GM12864 (cell line): ENCODE data around the gene TTC27.

ENCODE experiments used
- DNase-seq: peaks from one replicate; pipeline ENCODE4 v3.0.0-alpha.2; 2011; ENCODE audit warnings: low read depth
- H3K4me3 ChIP-seq: 2 replicates; pipeline ENCODE4 v1.5.1; 2011; ENCODE audit warnings: mild to moderate bottlenecking, low read depth, low read length, control low read depth
- CTCF ChIP-seq: IDR thresholded peaks from 2 replicates; pipeline ENCODE4 v1.5.1; 2011; ENCODE audit warnings: low read depth, mild to moderate bottlenecking, moderate library complexity, low read length, control low read depth, inconsistent platforms; ENCODE audit errors: missing control alignments

Gene TTC27

GRCh38 chr2:32715981-32716380 is 88.1 kb downstream of the TTC27 start:
- no peak for DNase-seq
- no peak overlapping the region for H3K4me3 ChIP-seq
- no peak for TF ChIP-seq CTCF

GRCh38 chr2:32716598-32716997 is 88.7 kb downstream of the TTC27 start:
- no peak overlapping the region for H3K4me3 ChIP-seq
- TF ChIP-seq CTCF: no peak
- DNase-seq: no peak

DNA sequence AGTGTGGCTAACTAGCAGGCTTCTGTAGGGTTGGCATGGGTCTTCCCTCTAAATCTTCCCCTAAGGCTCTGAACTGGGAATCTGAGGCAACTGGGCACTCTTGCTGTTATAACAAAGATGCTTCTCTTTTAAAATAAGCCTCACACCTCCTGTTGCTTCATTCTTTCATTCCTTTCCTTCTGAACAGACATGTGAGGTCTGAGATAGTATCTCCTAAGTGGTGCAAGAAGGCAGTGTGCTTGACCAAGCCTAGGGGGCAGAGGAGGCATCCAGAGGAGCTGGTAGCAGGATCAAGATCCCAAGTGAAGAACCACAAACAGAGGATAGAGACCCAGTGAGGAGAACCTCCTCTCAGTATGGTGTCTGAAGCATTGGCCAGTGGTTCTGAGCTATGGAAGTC is 90.9 kb downstream of the TTC27 start:
- no peak for DNase-seq
- no peak overlapping the region for H3K4me3 ChIP-seq
- no peak for TF ChIP-seq CTCF

- no peak for DNase-seq
- no peak for TF ChIP-seq CTCF
- H3K4me3 ChIP-seq: no peak overlapping the region
Observed at GRCh38 chr2:32719430-32719829, 91.6 kb downstream of the TTC27 start.

DNA sequence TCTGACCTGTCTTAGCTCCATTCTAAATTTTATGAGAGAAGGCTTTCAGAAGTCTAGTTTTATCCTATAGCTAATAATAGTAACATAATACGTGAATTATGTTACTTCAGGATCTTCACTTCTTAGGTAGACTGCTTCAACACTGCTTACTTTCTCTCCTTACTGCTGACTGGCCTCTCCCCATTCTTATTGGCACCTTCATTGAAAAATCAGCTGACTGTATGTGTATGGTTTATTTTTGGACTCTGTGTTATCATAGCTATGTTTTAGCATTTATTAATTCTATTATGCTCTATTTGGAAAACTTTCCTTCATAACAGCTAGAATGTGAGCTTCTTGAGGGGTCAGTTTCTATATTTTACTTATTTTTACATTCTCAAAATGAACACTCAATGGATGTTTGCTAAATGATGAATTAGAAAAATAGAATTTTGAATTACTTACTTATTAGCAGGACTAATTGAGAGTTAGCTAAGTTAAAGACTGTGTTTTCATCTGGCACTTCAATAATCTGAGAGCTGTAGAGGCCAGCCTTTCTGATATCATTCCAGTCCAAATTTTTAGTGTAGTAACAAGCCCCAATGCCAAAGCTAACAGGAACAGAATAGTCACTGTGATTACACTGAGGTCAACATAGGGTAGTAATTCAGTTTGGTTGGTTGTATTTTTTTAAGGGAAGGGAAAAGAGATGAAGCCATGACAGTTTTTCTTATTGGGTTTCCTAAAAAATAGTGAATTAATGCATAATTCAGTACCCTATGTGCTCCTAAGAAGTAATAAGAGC is 92.3 kb downstream of the TTC27 start:
- TF ChIP-seq CTCF: no peak
- DNase-seq: no peak

GRCh38 chr2:32720771-32721170 is 92.9 kb downstream of the TTC27 start:
- no peak overlapping the region for H3K4me3 ChIP-seq
- DNase-seq: no peak
- no peak for TF ChIP-seq CTCF

More for the DNA sequence above, 92.3 kb downstream of the TTC27 start:
- H3K4me3 ChIP-seq: no peak overlapping the region

DNA sequence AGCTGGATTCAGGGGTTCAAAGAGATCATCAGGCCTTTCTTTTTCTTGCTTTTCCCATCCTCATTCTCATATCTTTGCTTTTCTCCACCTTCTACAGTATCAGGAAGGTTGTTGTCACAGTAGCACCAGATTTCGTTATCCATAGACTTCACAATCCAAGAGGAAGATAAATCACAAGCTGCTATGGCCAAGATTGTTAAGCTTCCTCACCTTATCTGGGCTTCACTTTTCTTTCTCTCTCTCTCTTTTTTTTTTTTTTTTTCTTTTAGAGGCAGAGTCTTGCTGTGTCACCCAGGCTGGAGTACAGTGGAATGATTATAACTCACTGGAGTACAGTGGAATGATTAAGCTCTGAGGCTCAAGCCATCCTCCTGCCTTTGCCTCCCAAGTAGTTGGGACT is 93.5 kb downstream of the TTC27 start:
- DNase-seq: no peak
- no peak for TF ChIP-seq CTCF
- H3K4me3 ChIP-seq: no peak overlapping the region
